ENCODE measurements around the gene GNG7. TPM values are rescaled to one million over a fixed set of nuclear protein-coding genes. Genes with fewer than 3 reads are reported as not detected.
"Not testable (repeated sequence)": the region's sequence is repeated elsewhere in the genome, so short reads cannot be mapped to it uniquely, and the experiment has no call there.

Gene GNG7
- polyA plus RNA-seq, 1 of the 3 experiments (the other 2 are of a cell fraction) = 2.2 TPM

DNA sequence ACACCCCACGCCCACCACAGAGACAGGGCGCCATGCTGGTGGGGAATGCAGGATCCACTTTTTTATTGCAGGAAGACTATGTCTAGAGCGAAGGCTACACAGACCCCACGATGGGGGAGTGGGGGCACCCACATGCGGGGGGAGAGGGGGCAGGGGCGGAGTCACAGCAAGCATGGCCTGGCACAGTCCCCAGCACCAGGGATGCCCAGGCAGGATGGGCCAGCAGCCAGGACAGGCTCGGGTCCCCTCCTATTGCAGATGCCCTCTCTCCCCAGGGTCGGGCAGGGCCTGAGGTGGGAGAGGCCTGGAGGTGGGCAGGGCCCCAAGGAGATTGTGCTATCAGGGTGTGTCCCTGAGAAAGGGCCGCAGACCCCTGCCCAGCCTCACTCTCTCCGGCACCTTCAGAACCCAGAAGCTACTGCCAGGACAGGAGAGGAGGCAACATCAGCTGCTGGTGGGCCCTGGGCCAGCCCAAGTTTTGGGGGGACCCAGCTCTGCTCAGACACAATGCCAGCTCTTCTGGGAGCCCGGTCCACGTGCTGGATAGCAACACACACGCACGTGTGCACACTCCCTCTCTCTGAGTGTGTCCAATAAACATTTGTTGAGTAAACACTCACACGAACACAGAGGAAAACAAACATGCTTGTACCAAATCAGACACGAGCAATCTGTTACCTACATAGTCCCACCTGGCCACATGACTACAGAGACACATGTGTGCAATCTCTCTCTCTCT lies 12.2 kb upstream of the GNG7 start:
- no peak overlapping the region for H3K4me2 ChIP-seq
- H3K4me3 ChIP-seq (ENCODE audit: low read depth in 2 of 2, low read length in 1 of 2) = no peak overlapping the region
- H4K20me1 ChIP-seq (ENCODE audit: insufficient read depth) = no peaks in the 10 kb centered on the region
- CTCF ChIA-PET = no interaction called here
- 0 out of 2 replicates have a peak, but pooled peaks cover 3% of the 10 kb centered on the region for H3K9me3 ChIP-seq
- no peak for DNase-seq
- H3K36me3 ChIP-seq (replicated peaks in 1 of 2; ENCODE audit: control insufficient read depth in 1 of 2, insufficient read depth in 2 of 2, low read length in 1 of 2) = no peaks in the 10 kb centered on the region
- H2AFZ ChIP-seq (ENCODE audit: low read depth) = no peak overlapping the region
- TF ChIP-seq YY1 (IDR thresholded peaks at IDR 0.05; ENCODE audit: low read depth) = no peak
- no peak for TF ChIP-seq EZH2phosphoT487 (IDR thresholded peaks at IDR 0.05; ENCODE audit: borderline replicate concordance, low read depth)
- no peak for TF ChIP-seq GATA2 (CRISPR knock-in tag; IDR thresholded peaks at IDR 0.05)
- no peak for TF ChIP-seq GABPA (IDR thresholded peaks at IDR 0.05; ENCODE audit: low read depth)
- no peak for TF ChIP-seq ZBTB33 (IDR thresholded peaks at IDR 0.05; ENCODE audit: borderline replicate concordance, low read depth)
- no peak for TF ChIP-seq SMC3 (IDR thresholded peaks at IDR 0.05; ENCODE audit: low read depth, low read length)
- no peak for TF ChIP-seq TAF1 (IDR thresholded peaks at IDR 0.05; ENCODE audit: borderline replicate concordance, low read depth, low read length)
- TF ChIP-seq JUND (IDR thresholded peaks at IDR 0.05) = no peak
- no peak overlapping the region for H3K27ac ChIP-seq (ENCODE audit: low read depth in 2 of 2, low read length in 1 of 2)
- no peaks in the 10 kb centered on the region for H3F3A ChIP-seq (replicated peaks; ENCODE audit: insufficient read depth)
- H3K79me2 ChIP-seq (ENCODE audit: insufficient read depth) = no peaks in the 10 kb centered on the region
- H3K9ac ChIP-seq = no peak overlapping the region
- no peaks in the 10 kb centered on the region for H3K9me2 ChIP-seq
- POLR2A ChIA-PET = no interaction called here
- WGBS (ENCODE audit: low lambda C conversion rate) = 67% methylated on average over 10 of the region's 16 CpGs
- H3K4me1 ChIP-seq (ENCODE audit: control insufficient read depth in 1 of 2, insufficient read depth in 2 of 2, low read depth in 1 of 2, low read length in 1 of 2) = no peaks in the 10 kb centered on the region; a peak in 1 of 4 replicates
- H3K27me3 ChIP-seq (ENCODE audit: insufficient read depth) = no peaks in the 10 kb centered on the region

DNA sequence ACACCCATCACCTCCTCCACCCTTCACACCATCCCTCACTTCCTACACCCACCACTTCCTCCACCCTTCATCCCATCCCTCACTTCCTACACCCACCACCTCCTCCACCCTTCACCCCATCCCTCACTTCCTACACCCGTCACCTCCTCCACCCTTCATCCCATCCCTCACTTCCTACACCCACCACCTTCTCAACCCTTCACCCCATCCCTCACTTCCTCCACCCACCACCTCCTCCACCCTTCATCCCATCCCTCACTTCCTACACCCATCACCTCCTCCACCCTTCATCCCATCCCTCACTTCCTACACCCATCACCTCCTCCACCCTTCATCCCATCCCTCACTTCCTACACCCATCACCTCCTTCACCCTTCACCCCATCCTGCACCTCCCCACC lies 11.6 kb upstream of the GNG7 start:
- H3K4me2 ChIP-seq; H3K4me1 ChIP-seq (ENCODE audit: control insufficient read depth in 1 of 2, insufficient read depth in 2 of 2, low read depth in 1 of 2, low read length in 1 of 2); DNase-seq; H3K9ac ChIP-seq; POLR2A ChIA-PET; H3K36me3 ChIP-seq (replicated peaks in 1 of 2; ENCODE audit: control insufficient read depth in 1 of 2, insufficient read depth in 2 of 2, low read length in 1 of 2); H3K27ac ChIP-seq (ENCODE audit: low read depth in 2 of 2, low read length in 1 of 2); H3K27me3 ChIP-seq (ENCODE audit: insufficient read depth); H3K4me3 ChIP-seq (ENCODE audit: low read depth in 2 of 2, low read length in 1 of 2); H3K79me2 ChIP-seq (ENCODE audit: insufficient read depth); H3K9me2 ChIP-seq; CTCF ChIA-PET; H3F3A ChIP-seq (replicated peaks; ENCODE audit: insufficient read depth); H3K9me3 ChIP-seq; H4K20me1 ChIP-seq (ENCODE audit: insufficient read depth); H2AFZ ChIP-seq (ENCODE audit: low read depth): not testable (repeated sequence)
- WGBS (ENCODE audit: low lambda C conversion rate) = 6% methylated on average over 1 of the region's 1 CpG

DNA sequence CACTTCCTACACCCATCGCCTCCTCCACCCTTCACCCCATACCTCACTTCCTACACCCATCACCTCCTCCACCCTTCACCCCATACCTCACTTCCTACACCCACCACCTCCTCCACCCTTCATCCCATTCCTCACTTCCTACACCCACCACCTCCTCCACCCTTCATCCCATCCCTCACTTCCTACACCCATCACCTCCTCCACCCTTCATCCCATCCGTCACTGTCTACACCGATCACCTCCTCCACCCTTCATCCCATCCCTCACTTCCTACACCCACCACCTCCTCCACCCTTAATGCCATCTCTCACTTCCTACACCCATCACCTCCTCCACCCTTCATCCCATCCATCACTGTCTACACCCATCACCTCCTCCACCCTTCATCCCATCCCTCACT lies 10.7 kb upstream of the GNG7 start:
- H3K4me2 ChIP-seq; H3K79me2 ChIP-seq (ENCODE audit: insufficient read depth); H3K4me3 ChIP-seq (ENCODE audit: low read depth in 2 of 2, low read length in 1 of 2); H3K9ac ChIP-seq; DNase-seq; H3K4me1 ChIP-seq (ENCODE audit: control insufficient read depth in 1 of 2, insufficient read depth in 2 of 2, low read depth in 1 of 2, low read length in 1 of 2); H3K9me2 ChIP-seq; H4K20me1 ChIP-seq (ENCODE audit: insufficient read depth); H3F3A ChIP-seq (replicated peaks; ENCODE audit: insufficient read depth); H3K9me3 ChIP-seq; H3K27me3 ChIP-seq (ENCODE audit: insufficient read depth); POLR2A ChIA-PET; H2AFZ ChIP-seq (ENCODE audit: low read depth); CTCF ChIA-PET; H3K27ac ChIP-seq (ENCODE audit: low read depth in 2 of 2, low read length in 1 of 2); H3K36me3 ChIP-seq (replicated peaks in 1 of 2; ENCODE audit: control insufficient read depth in 1 of 2, insufficient read depth in 2 of 2, low read length in 1 of 2): not testable (repeated sequence)
- 93% methylated on average over 3 of the region's 3 CpGs for WGBS (ENCODE audit: low lambda C conversion rate)
